GM21515 (cell line): ENCODE measurements around the gene SERPINB1.
"Not testable (repeated sequence)": the region's sequence is repeated elsewhere in the genome, so short reads cannot be mapped to it uniquely, and the experiment has no call there.

ENCODE experiments used
- ATAC-seq: cut with Tn5 transposase; IDR thresholded peaks from one replicate; pipeline ENCODE4 v1.9.1; 2021; ENCODE audit not compliant: unreplicated experiment

Gene SERPINB1

GRCh38 chr6:2819115-2819514 is 22.5 kb downstream of the SERPINB1 start:
- ATAC-seq, result no peak

GRCh38 chr6:2818593-2818992 is 23.1 kb downstream of the SERPINB1 start:
- ATAC-seq, result no peak

- ATAC-seq, result no peak
Measured at GRCh38 chr6:2817903-2818443, 23.7 kb downstream of the SERPINB1 start.

GRCh38 chr6:2816158-2816557 is 25.5 kb downstream of the SERPINB1 start:
- ATAC-seq, result no peak

- ATAC-seq, result no peak
Measured at GRCh38 chr6:2812695-2813094, 29.0 kb downstream of the SERPINB1 start.

GRCh38 chr6:2810092-2810671 is 31.5 kb downstream of the SERPINB1 start:
- ATAC-seq, result no peak

GRCh38 chr6:2809015-2809414 is 32.6 kb downstream of the SERPINB1 start:
- ATAC-seq, result no peak

GRCh38 chr6:2807342-2808090 is 34.1 kb downstream of the SERPINB1 start:
- no peak for ATAC-seq

GRCh38 chr6:2806644-2807043 is 35.0 kb downstream of the SERPINB1 start:
- ATAC-seq, result no peak

- ATAC-seq, result no peak
Measured at GRCh38 chr6:2805031-2805430, 36.6 kb downstream of the SERPINB1 start.

- ATAC-seq, result no peak
Measured at GRCh38 chr6:2804516-2804915, 37.1 kb downstream of the SERPINB1 start.

- no peak for ATAC-seq
Measured at GRCh38 chr6:2803731-2804429, 37.8 kb downstream of the SERPINB1 start.

- ATAC-seq, result no peak
Measured at GRCh38 chr6:2802521-2803060, 39.1 kb downstream of the SERPINB1 start.

- ATAC-seq, result not testable (repeated sequence)
Measured at GRCh38 chr6:2801687-2802086, 40.0 kb downstream of the SERPINB1 start.

- no peak for ATAC-seq
Measured at GRCh38 chr6:2800552-2801316, 40.9 kb downstream of the SERPINB1 start.

- no peak for ATAC-seq
Measured at GRCh38 chr6:2799936-2800527, 41.6 kb downstream of the SERPINB1 start.

GRCh38 chr6:2798586-2799134 is 43.0 kb downstream of the SERPINB1 start:
- no peak for ATAC-seq

GRCh38 chr6:2797564-2798031 is 44.1 kb downstream of the SERPINB1 start:
- ATAC-seq, result no peak

- no peak for ATAC-seq
Measured at GRCh38 chr6:2796861-2797260, 44.8 kb downstream of the SERPINB1 start.

GRCh38 chr6:2795956-2796355 is 45.7 kb downstream of the SERPINB1 start:
- ATAC-seq, result no peak
